HCT116 (cell line): ENCODE data around the gene UTP14A. TPM values are rescaled to one million over a fixed set of nuclear protein-coding genes. Genes with fewer than 3 reads are reported as not detected.

Experiments used
- ATAC-seq: fragments of 200-7000 bp; cut with Tn5 transposase; 2 replicates; pipeline ENCODE4 v1.9.1; 2020; ENCODE audit warnings: mild to moderate bottlenecking, moderate library complexity
- BruUV-seq: library from RNA; stranded (reverse); fragments of 400-500 nt; replicated peaks from 2 replicates; lab custom pipeline; 2021; lab: Mats Ljungman, UMichigan
- CTCF ChIA-PET: fragments of 300-600 bp; sonication (Branson Sonifier 250); formaldehyde crosslinking; loops from one replicate; lab custom pipeline; 2021; ENCODE audit warnings: antibody characterized with exemption; lab: Charles Lee
- POLR2A ChIA-PET: fragments of 300-600, 350-600 bp; sonication (Branson Sonifier 250); formaldehyde crosslinking; loops from one replicate; lab custom pipeline; 2021; ENCODE audit warnings: antibody characterized with exemption; lab: Charles Lee
- RAD21 ChIA-PET, 2 experiments: fragments of 300-600 bp; sonication (Branson Sonifier 250); formaldehyde crosslinking; loops; one replicate each; lab custom pipeline; 2023; ENCODE audit warnings: low total read pairs in 2 of 2; ENCODE audit not compliant: uncharacterized antibody in 2 of 2, unreplicated experiment in 2 of 2, low non-redundant PET in 1 of 2; lab: Charles Lee
- DNase-seq: peaks from one replicate; pipeline ENCODE4 v3.0.0-alpha.2; 2010; ENCODE audit warnings: low read depth, low spot score
- H2AFZ ChIP-seq: fragments of 200-600 bp; shearing (Covaris generic), sonication (generic); 2 replicates; pipeline ENCODE4 v1.6.1; 2017; ENCODE audit warnings: low read depth, mixed run types, mixed read lengths, antibody characterized with exemption, low read length; ENCODE audit not compliant: poor library complexity, severe bottlenecking
- H3K27ac ChIP-seq: 2 replicates; pipeline ENCODE4 v1.5.1; 2012; ENCODE audit warnings: low read depth, low read length
- H3K27me3 ChIP-seq: fragments of 200-600 bp; sonication (generic); 2 replicates; pipeline ENCODE4 v1.6.1; 2016; ENCODE audit warnings: mixed run types, low read length, mixed read lengths; ENCODE audit not compliant: insufficient read depth
- H3K36me3 ChIP-seq, 2 experiments: fragments of 200-500 bp in 1 of 2; fragments of 200-600 bp in 1 of 2; sonication (Bioruptor generic) in 1 of 2; sonication (generic) in 1 of 2; 2 replicates each; pipeline versions ENCODE4 v1.5.1 to v1.6.1; 2014 to 2016; ENCODE audit warnings: low read length in 2 of 2, inconsistent platforms in 1 of 2, mixed read lengths in 1 of 2, mixed run types in 1 of 2; ENCODE audit not compliant: insufficient read depth in 2 of 2, control insufficient read depth in 1 of 2
- H3K4me1 ChIP-seq, 2 experiments: fragments of 200-600 bp in 1 of 2; sonication (generic) in 1 of 2; 2 replicates each; pipeline versions ENCODE4 v1.5.1 to v1.6.1; 2012 to 2017; ENCODE audit warnings: low read length in 2 of 2, inconsistent platforms in 1 of 2, mild to moderate bottlenecking in 1 of 2, mixed read lengths in 1 of 2, mixed run types in 1 of 2, moderate library complexity in 1 of 2; ENCODE audit not compliant: insufficient read depth in 2 of 2, control insufficient read depth in 1 of 2
- H3K4me2 ChIP-seq: fragments of 200-600 bp; sonication (generic); 2 replicates; pipeline ENCODE4 v1.6.1; 2017; ENCODE audit warnings: mixed run types, low read length, mixed read lengths
- H3K4me3 ChIP-seq, 2 experiments: fragments of 200-600 bp in 1 of 2; sonication (generic) in 1 of 2; replicated peaks in 1 of 2; 2 replicates each; pipeline ENCODE4 v1.5.1; 2011 to 2016; ENCODE audit warnings: low read length in 2 of 2, control low read depth in 1 of 2, low read depth in 1 of 2, mild to moderate bottlenecking in 1 of 2, mixed read lengths in 1 of 2, mixed run types in 1 of 2
- H3K79me2 ChIP-seq: fragments of 200-600 bp; sonication (generic); 2 replicates; pipeline ENCODE4 v1.6.1; 2017; ENCODE audit warnings: mild to moderate bottlenecking, mixed run types, low read length, moderate library complexity, mixed read lengths; ENCODE audit not compliant: insufficient read depth
- H3K9ac ChIP-seq: fragments of 200-600 bp; sonication (generic); 2 replicates; pipeline ENCODE4 v1.6.1; 2016; ENCODE audit warnings: low read length, mixed read lengths
- H3K9me2 ChIP-seq: fragments of 200-600 bp; sonication (generic), shearing (Covaris generic); 2 replicates; pipeline ENCODE4 v1.6.1; 2017; ENCODE audit warnings: mixed run types, mild to moderate bottlenecking, moderate library complexity; ENCODE audit not compliant: insufficient read depth
- H3K9me3 ChIP-seq, 2 experiments: fragments of 200-500 bp in 1 of 2; fragments of 200-600 bp in 1 of 2; sonication (Bioruptor generic) in 1 of 2; sonication (generic) in 1 of 2; 2 replicates each; pipeline ENCODE4 v1.6.1; 2014 to 2017; ENCODE audit warnings: low read length in 2 of 2, mixed read lengths in 2 of 2, inconsistent platforms in 1 of 2, low read depth in 1 of 2, mild to moderate bottlenecking in 1 of 2, mixed run types in 1 of 2, moderate library complexity in 1 of 2; ENCODE audit not compliant: control insufficient read depth in 1 of 2, insufficient read depth in 1 of 2
- H4K20me1 ChIP-seq: fragments of 200-600 bp; sonication (generic), shearing (Covaris generic); 2 replicates; pipeline ENCODE4 v1.6.1; 2017; ENCODE audit warnings: mixed run types, mild to moderate bottlenecking, moderate library complexity; ENCODE audit not compliant: insufficient read depth
- CBX3 ChIP-seq: IDR thresholded peaks from 2 replicates; pipeline ENCODE4 v1.6.1; 2012; ENCODE audit warnings: low read depth
- CEBPB ChIP-seq: IDR thresholded peaks from 2 replicates; pipeline ENCODE4 v1.6.1; 2012; ENCODE audit warnings: low read depth
- EGR1 ChIP-seq: IDR thresholded peaks from 2 replicates; pipeline ENCODE4 v1.6.1; 2012; ENCODE audit warnings: low read depth
- ELF1 ChIP-seq: IDR thresholded peaks from 2 replicates; pipeline ENCODE4 v1.6.1; 2012; ENCODE audit warnings: low read depth, borderline replicate concordance
- EZH2 ChIP-seq: fragments of 200-600 bp; sonication (generic); IDR thresholded peaks from 2 replicates; pipeline ENCODE4 v1.6.1; 2017; ENCODE audit warnings: antibody characterized with exemption, mixed run types
- EZH2phosphoT487 ChIP-seq: fragments of 200-600 bp; IDR thresholded peaks from 2 replicates; pipeline ENCODE4 v1.6.1; 2018; ENCODE audit warnings: antibody characterized with exemption, borderline replicate concordance
- FOSL1 ChIP-seq: IDR thresholded peaks from 2 replicates; pipeline ENCODE4 v1.6.1; 2012; ENCODE audit warnings: low read depth
- POLR2A ChIP-seq: IDR thresholded peaks from 2 replicates; pipeline ENCODE4 v1.7.0; 2011; ENCODE audit warnings: borderline replicate concordance; ENCODE audit not compliant: insufficient read depth, insufficient read length; ENCODE audit errors: extremely low read depth
- TCF7L2 ChIP-seq: IDR thresholded peaks from 2 replicates; pipeline ENCODE4 v1.7.0; 2011; ENCODE audit warnings: borderline replicate concordance, inconsistent platforms; ENCODE audit not compliant: insufficient read depth, insufficient read length; ENCODE audit errors: extremely low read depth
- YY1 ChIP-seq: IDR thresholded peaks from 2 replicates; pipeline ENCODE4 v1.6.1; 2011; ENCODE audit warnings: low read length, low read depth, moderate library complexity, mild to moderate bottlenecking; ENCODE audit not compliant: insufficient replicate concordance; ENCODE audit errors: extremely low read depth
- ZFX ChIP-seq: fragments of 450-650 bp; IDR thresholded peaks from 2 replicates; pipeline ENCODE4 v1.6.1; 2017
- intact Hi-C: fragments of 100-400 bp; cut with micrococcal nuclease; formaldehyde crosslinking; loops from 2 replicates; pipeline ENCODE4 v1.10.0; 2022
- total RNA-seq: library from RNA; stranded (reverse); gene quantifications from one replicate; pipeline ENCODE4 v1.2.1, GENCODE V29; 2021; ENCODE audit not compliant: unreplicated experiment
- TF ChIP-seq, protein P1 (sequence below), 3 experiments: fragments of 200-600 bp in 1 of 3; sonication (generic) in 1 of 3; IDR thresholded peaks in 2 of 3; conservative IDR thresholded peaks in 1 of 3; 2 replicates each; pipeline ENCODE4 v1.5.1; 2012 to 2017; ENCODE audit warnings: low read depth in 2 of 3, low read length in 2 of 3, antibody characterized with exemption in 1 of 3, borderline replicate concordance in 1 of 3, control low read depth in 1 of 3, mild to moderate bottlenecking in 1 of 3, mixed read lengths in 1 of 3, mixed run types in 1 of 3, moderate library complexity in 1 of 3; ENCODE audit not compliant: insufficient read depth in 1 of 3
- TF ChIP-seq, protein P2 (sequence below): IDR thresholded peaks from 2 replicates; pipeline ENCODE4 v1.6.1; 2011; ENCODE audit warnings: mild to moderate bottlenecking, low read length, moderate library complexity; ENCODE audit not compliant: insufficient replicate concordance; ENCODE audit errors: extremely low read depth
- TF ChIP-seq, protein P3 (sequence below): IDR thresholded peaks from 2 replicates; pipeline ENCODE4 v1.6.1; 2012

The UTP14A gene
- total RNA-seq, 1 experiment from 2014 or later, result 28.3 TPM

DNA sequence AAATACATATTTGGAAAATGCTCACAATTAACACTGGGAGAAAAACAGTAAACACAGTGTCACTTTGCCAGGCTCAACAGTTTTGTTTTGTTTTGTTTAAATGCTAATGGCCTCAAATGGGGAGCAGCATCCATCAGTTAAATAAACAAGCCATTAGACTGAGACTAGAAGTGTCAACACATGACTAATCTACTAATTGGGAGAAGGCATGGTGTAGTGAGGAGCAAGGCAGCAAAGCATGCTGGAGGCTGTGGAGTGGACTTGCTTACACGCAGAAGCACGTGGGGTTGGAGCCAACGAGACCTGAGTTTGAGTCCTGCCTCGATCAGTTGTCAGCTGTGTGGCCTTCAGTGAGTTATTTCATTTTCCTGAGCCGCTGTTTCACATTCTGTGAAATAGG is 29.0 kb downstream of the UTP14A start:
- Histone ChIP-seq H3K79me2 (no peaks in the 10 kb centered on the region), H3K9me3 (no peaks in the 10 kb centered on the region), H2AFZ (no peak overlapping the region), H3K4me2 (no peak overlapping the region), H3K4me1 (peaks cover 0 to 6% of the 10 kb centered on the region in 2 experiments; a peak in 1 of 4 replicates), H3K36me3 (no peaks in the 10 kb centered on the region), H3K4me3 (no peak overlapping the region), H4K20me1 (no peaks in the 10 kb centered on the region), H3K9me2 (no peaks in the 10 kb centered on the region), H3K27me3 (no peaks in the 10 kb centered on the region), H3K9ac (no peak overlapping the region), H3K27ac (no peak overlapping the region)
- TF ChIP-seq, protein P1, sequence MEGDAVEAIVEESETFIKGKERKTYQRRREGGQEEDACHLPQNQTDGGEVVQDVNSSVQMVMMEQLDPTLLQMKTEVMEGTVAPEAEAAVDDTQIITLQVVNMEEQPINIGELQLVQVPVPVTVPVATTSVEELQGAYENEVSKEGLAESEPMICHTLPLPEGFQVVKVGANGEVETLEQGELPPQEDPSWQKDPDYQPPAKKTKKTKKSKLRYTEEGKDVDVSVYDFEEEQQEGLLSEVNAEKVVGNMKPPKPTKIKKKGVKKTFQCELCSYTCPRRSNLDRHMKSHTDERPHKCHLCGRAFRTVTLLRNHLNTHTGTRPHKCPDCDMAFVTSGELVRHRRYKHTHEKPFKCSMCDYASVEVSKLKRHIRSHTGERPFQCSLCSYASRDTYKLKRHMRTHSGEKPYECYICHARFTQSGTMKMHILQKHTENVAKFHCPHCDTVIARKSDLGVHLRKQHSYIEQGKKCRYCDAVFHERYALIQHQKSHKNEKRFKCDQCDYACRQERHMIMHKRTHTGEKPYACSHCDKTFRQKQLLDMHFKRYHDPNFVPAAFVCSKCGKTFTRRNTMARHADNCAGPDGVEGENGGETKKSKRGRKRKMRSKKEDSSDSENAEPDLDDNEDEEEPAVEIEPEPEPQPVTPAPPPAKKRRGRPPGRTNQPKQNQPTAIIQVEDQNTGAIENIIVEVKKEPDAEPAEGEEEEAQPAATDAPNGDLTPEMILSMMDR (IDR thresholded peaks at IDR 0.05 in 2 of 3, conservative IDR thresholded peaks at IDR 0.05 in 1 of 3; ENCODE audit: borderline replicate concordance in 1 of 3, insufficient read depth in 1 of 3, low read depth in 2 of 3, low read length in 2 of 3), result no peak
- TF ChIP-seq TCF7L2 (no peak), ZFX (no peak), FOSL1 (no peak), EGR1 (no peak), ELF1 (no peak), CBX3 (no peak)
- CTCF ChIA-PET, result no interaction called here
- no TSS peak for BruUV-seq
- POLR2A ChIA-PET, result no interaction called here
- RAD21 ChIA-PET, result no interaction called here
- intact Hi-C loops, result no loop called here
- DNase-seq (no peak), ATAC-seq (no peak)

DNA sequence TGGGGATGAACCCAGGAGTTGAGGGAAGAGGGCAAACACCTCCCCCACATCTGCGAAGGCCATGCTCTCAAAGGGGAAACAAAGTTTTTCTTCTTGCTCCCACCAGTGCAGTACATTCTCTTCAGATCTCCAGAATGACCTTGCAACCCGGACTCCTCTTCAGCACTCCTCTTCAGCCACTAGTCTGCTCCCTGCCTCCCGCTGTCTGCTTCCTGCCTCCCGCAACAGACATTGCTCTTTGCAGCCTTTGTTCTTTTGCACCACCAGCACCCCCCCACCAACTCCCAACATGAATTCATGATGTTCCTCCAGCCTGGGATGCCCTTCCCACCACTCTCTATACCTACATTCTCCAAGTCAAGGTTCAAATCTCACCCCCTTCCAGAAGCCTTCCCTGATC is 32.1 kb downstream of the UTP14A start:
- no peaks in the 10 kb centered on the region for H3K79me2 ChIP-seq
- no TSS peak for BruUV-seq
- ATAC-seq (no peak), DNase-seq (no peak)
- H3K9ac ChIP-seq, result no peak overlapping the region
- H3K4me3 ChIP-seq, result no peak overlapping the region
- no peak overlapping the region for H3K4me2 ChIP-seq
- no peaks in the 10 kb centered on the region for H4K20me1 ChIP-seq
- no peaks in the 10 kb centered on the region for H3K27me3 ChIP-seq
- H3K9me3 ChIP-seq, result no peaks in the 10 kb centered on the region
- RAD21 ChIA-PET, result no interaction called here
- intact Hi-C loops, result no loop called here
- H3K36me3 ChIP-seq, result no peaks in the 10 kb centered on the region
- H3K27ac ChIP-seq, result no peak overlapping the region
- no peak overlapping the region for H2AFZ ChIP-seq
- peaks cover 0 to 1% of the 10 kb centered on the region in 2 experiments; a peak in 1 of 4 replicates for H3K4me1 ChIP-seq
- H3K9me2 ChIP-seq, result no peaks in the 10 kb centered on the region
- CTCF ChIA-PET, result no interaction called here
- POLR2A ChIA-PET, result no interaction called here
- TF ChIP-seq, protein P2, sequence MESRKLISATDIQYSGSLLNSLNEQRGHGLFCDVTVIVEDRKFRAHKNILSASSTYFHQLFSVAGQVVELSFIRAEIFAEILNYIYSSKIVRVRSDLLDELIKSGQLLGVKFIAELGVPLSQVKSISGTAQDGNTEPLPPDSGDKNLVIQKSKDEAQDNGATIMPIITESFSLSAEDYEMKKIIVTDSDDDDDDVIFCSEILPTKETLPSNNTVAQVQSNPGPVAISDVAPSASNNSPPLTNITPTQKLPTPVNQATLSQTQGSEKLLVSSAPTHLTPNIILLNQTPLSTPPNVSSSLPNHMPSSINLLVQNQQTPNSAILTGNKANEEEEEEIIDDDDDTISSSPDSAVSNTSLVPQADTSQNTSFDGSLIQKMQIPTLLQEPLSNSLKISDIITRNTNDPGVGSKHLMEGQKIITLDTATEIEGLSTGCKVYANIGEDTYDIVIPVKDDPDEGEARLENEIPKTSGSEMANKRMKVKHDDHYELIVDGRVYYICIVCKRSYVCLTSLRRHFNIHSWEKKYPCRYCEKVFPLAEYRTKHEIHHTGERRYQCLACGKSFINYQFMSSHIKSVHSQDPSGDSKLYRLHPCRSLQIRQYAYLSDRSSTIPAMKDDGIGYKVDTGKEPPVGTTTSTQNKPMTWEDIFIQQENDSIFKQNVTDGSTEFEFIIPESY, result no peak
- no peak for TF ChIP-seq CEBPB
- TF ChIP-seq YY1, result no peak
- TF ChIP-seq POLR2A, result no peak
- TF ChIP-seq ZFX, result no peak
- TF ChIP-seq, protein P3, sequence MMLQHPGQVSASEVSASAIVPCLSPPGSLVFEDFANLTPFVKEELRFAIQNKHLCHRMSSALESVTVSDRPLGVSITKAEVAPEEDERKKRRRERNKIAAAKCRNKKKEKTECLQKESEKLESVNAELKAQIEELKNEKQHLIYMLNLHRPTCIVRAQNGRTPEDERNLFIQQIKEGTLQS, result no peak
- TF ChIP-seq EGR1, result no peak
- no peak for TF ChIP-seq TCF7L2
- TF ChIP-seq EZH2, result no peak
- TF ChIP-seq EZH2phosphoT487, result no peak
